LHCN-M2 (cell line): ENCODE measurements around the gene CDC14A. TPM values are rescaled to one million over a fixed set of nuclear protein-coding genes. Genes with fewer than 3 reads are reported as not detected.

Experiments
- DNase-seq: peaks from one replicate; pipeline ENCODE4 v3.0.0-alpha.2; 2012; ENCODE audit warnings: low read depth
- total RNA-seq: library from RNA; depleted of rRNA; stranded (reverse); fragments of >200 nt; gene quantifications from 2 replicates; pipeline ENCODE4 v1.2.3, GENCODE V29; 2014

Gene CDC14A
- total RNA-seq, 1 experiment from 2014 or later: 6.7 TPM

- no peak for DNase-seq
These were observed 91.7 kb downstream of the CDC14A start for GRCh38 chr1:100443811-100444571.

DNA sequence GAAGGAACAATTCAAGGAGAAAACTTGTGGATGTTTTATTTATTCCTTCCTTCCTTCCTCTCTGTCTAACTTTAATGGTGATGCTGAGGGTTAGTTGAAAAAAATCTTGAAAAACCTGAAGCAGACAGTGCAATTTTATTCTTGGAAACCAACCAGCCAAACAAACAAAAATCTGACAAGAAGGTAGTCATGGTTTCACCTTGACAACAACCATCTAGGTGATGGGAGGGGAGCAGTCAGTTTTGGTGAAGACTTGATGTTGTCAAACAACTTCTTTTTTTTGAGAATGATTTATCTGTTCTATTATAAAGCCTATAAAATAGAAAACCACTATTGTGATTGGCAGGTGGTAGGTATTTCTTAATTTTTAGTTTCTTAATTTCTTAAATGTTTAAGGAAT lies 93.3 kb downstream of the CDC14A start:
- DNase-seq: no peak

- no peak for DNase-seq
These were observed 96.1 kb downstream of the CDC14A start for GRCh38 chr1:100448366-100448765.

GRCh38 chr1:100449477-100449876 lies 97.2 kb downstream of the CDC14A start:
- DNase-seq: no peak

DNA sequence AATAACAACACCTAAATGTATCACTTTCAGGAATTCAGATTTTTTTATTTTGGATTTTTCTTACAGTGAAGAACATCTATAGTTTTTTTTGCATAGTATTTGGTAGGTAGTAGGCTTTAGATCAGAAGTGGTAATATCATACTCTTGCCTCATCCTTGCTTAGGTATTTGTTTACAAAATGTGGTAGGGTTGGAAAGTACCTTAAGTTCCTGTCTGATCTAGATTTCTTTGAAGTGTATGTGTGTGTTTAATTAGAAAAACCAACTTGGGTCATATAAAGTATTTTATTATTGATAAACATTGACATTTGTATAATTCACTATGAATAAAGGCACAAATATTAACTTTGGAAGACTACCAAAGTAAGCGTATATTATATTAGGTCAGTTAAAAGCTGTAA lies 100.3 kb downstream of the CDC14A start:
- DNase-seq: no peak

DNA sequence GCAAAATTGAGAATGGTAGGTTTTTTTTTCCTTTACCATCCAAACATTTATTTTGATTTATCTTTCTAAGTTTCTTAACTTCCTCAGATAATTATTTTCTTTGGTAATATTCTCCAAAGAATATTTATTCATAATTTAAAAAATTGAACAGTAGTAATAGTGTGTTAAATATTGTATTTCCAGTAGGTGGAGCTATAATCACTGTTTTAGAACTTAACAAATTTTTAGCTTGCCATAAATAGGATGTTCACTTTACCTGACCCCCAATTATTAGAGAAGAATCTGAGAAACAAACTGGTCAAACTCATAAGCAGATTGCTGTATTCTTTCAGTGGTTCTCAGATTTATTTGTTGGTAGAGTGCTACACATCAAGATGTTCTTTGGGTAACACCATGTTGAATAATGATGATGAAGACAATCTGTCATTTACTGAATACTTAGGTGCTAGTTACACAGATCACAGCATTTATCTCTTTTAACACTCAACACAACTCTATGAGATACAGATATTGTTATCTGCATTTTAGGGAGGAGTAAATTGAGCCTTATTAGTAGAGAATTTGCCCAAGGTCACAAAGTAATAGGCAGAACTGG lies 103.3 kb downstream of the CDC14A start:
- no peak for DNase-seq

DNA sequence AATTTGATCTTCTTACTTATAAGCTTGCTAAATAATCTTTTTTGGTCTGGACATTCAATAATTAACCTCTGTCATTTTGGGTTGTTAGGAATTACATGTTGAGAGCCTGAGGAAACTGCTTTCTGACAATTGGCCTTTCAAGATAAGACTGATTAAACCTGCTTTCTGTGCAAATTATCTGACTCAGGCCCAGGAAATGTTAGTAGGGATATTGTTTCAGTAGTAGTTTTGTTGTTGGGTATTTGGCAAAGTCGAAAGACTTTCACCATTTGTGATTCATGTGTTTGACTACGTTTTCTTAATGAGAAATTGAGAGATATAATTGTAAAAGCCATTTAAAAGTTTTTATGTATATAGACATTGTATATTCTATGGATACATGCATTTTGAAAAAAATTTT lies 104.6 kb downstream of the CDC14A start:
- DNase-seq: no peak

- DNase-seq: no peak
These were observed 105.4 kb downstream of the CDC14A start for GRCh38 chr1:100457683-100458082.

- DNase-seq: no peak
These were observed 106.5 kb downstream of the CDC14A start for GRCh38 chr1:100458661-100459357.

- DNase-seq: peak; percentile 76
These were observed 107.2 kb downstream of the CDC14A start for GRCh38 chr1:100459358-100460114.

GRCh38 chr1:100461222-100461621 lies 108.9 kb downstream of the CDC14A start:
- no peak for DNase-seq

DNA sequence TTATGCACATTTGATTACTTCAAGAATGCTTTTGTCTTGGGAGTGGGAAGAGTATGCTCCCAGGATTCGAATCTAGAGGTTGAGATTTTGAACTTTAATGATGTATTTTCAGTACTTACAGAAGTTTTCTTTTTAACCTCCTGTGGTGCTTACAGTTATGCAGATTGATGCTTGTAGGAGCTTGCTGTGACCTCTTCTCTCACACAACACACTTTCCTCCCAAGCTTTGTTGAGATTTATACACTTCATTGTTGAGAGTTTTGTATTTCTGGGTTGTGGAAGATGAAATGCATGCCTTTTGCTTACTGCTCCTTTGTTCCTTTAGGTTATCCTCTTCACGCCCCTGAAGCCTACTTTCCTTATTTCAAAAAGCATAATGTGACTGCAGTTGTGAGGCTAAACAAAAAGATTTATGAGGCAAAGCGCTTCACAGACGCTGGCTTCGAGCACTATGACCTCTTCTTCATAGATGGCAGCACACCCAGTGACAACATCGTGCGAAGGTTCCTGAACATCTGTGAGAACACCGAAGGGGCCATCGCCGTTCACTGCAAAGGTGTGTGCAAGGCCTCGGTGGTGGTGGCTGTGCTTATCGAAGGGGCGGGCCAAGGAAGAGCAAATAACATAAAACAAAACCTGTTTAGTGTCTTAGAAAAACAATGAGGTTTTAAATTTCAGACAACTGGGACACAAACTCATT lies 110.2 kb downstream of the CDC14A start:
- no peak for DNase-seq

DNA sequence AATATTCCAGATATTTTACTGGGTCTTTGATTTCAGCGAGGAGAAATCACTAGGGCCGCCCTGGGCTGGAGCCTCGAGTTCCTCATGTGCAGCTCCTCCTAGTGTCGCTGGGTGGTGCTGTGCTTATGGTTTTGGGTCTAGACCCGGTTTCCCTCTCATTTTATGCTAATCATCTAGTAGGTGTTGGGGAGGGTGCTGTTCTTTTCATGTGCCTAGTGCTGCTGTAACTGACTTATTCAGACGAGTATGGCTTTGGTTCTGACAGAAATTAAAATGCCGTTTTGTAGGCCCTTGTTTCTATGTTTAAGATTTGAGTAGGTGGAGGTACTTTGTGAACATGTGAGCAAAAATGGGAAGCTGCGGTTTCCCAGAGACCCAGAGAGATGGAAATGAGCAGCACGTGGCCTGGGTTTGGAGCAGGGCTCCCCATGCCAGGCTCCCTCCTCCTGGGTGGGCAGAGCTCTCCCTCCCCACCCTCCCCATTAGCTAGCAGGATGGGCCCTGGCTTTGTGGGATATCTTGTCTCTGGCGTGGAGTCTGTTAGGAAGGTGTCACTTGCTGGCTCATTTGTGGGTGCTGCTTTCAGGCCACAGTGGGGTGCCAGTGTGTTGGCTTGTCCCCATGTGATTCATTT lies 111.6 kb downstream of the CDC14A start:
- peak; percentile 58 for DNase-seq

GRCh38 chr1:100469578-100469977 lies 117.3 kb downstream of the CDC14A start:
- no peak for DNase-seq

DNA sequence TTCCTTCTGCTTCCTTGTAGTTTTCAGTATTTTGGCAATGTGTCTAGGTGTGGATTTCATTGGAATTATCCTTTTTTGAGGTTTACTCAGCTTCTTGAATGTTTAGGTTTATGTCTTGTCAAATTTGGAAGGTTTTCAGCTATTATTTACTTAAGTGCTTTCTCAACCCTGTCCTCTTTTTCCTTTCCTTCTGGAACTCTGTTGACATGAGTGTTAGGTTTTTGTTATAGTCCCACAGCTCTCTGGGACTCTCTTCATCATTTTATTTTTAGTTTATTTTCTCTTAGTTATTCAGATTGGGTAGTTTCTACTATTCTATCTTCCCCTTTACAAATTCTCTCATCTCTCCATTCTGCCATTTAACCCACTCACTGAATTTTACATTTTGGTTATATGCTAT lies 122.5 kb downstream of the CDC14A start:
- no peak for DNase-seq

DNA sequence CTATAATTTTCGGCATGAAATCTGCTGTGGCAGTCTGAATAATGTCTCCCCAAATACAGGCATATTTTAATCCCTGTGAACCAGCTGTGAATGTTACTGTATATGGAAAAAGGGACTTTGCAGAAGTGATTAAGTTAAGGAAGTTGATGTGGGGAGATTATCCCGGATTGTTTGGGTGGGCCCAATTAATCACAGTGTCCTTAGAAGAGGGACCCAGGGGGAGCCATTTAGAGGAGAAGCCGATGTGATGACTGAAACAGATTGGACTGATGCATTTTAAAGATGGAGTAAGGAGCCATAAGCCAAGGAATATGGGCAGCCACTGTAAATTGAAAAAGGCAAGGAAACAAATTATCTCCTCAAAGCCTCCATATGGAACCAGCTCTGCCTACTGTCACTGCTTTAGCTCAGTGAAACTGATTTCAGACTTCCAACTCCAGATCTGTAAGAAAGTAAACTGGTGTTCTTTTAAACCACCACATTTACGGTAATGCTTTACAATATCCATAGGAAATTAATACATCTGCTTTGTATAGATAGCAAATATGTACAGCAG lies 124.5 kb downstream of the CDC14A start:
- DNase-seq: no peak

- no peak for DNase-seq
These were observed 126.5 kb downstream of the CDC14A start for GRCh38 chr1:100478816-100479215.

DNA sequence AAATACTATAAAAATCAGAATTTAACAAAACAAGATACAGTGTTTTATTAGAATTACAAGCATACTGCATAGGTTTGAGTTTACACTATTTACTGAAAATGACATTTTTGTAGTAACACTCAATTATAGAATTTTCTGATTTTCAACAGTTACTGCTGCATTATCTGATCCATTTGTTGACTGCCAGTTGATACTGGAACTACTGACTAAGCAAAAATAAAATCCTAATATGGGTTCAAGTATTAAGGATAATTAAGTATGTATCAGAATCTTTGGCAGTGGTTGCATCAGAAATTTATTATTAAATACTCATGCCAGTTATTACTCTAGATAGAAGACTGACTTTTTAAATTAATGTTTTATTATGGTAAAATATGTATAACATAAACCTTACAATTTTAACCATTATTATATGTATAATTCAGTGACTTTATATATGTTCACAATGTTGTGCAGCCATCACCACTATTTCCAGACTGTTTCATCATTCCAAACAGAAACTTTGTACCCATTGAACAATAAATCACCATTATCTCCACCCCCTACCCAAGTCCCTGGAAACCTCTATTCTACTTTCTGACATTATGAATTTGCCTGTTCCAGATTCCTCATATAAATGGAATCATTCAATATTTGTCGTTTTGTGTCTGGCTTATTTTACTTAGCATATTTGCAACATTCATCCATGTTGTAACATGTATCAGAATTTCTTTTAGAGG lies 127.5 kb downstream of the CDC14A start:
- DNase-seq: no peak

DNA sequence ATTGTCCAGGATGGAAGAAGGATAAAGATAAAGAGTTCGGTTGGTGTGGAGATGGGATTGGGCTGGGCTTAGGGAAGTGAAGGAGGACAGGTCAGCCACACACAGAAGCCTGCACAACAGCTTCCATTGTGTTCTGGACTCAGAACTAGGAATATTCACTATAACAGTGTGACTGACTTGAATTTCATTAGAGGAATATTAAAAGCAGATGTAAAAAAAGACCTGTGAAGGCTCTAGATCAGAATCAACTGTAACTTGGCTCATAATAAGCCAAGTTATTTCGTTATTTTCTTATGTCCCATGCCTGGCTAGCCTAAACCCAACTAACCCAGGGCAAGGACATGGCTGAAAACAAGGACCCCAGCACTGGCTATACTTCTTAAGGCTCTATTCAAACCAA lies 129.0 kb downstream of the CDC14A start:
- DNase-seq: no peak

DNA sequence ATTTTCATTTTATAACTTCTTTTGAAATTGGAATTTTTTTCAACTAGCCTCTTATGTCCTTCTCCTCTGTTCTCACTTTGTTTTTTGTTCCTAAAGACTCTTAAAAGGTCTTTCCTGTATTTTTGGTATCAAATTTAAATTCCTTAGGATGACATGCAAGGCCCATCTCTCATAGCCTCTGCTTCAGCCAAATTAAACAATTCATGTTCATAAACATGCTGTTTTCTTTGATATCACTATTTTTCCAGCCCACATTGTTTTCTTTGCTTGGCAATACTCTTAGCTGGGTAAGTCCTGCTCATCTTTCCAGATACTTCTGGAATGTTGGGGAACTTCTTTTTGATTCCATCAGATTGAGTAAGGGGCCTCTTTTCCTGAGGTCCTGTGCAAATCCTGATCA lies 129.9 kb downstream of the CDC14A start:
- peak; percentile 12 for DNase-seq
